ENCODE results near the gene SLC25A26. TPM values are rescaled to one million over a fixed set of nuclear protein-coding genes. Genes with fewer than 3 reads are reported as not detected.

The SLC25A26 gene
- polyA plus RNA-seq, 1 experiment: 16.4 TPM

DNA sequence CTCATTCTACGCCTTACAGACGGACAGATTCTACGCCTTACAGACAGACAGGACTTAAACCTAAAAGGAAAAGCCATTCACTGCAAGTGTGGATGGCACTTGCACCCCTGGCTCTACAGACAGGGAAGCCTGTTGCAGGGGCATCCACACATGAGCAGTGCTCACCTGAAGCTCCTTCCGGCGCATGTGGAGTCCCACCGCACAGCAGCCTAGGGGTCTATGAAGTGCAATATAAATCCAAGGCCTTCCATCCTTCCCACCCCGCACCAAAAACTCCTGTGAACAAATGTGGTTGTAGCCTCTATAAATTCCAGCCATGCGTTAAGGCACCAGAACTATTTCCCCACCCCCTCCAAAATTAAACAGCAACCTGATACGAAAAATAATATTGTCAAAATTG lies 158.8 kb downstream of the SLC25A26 start:
- TF ChIP-seq, protein P1, sequence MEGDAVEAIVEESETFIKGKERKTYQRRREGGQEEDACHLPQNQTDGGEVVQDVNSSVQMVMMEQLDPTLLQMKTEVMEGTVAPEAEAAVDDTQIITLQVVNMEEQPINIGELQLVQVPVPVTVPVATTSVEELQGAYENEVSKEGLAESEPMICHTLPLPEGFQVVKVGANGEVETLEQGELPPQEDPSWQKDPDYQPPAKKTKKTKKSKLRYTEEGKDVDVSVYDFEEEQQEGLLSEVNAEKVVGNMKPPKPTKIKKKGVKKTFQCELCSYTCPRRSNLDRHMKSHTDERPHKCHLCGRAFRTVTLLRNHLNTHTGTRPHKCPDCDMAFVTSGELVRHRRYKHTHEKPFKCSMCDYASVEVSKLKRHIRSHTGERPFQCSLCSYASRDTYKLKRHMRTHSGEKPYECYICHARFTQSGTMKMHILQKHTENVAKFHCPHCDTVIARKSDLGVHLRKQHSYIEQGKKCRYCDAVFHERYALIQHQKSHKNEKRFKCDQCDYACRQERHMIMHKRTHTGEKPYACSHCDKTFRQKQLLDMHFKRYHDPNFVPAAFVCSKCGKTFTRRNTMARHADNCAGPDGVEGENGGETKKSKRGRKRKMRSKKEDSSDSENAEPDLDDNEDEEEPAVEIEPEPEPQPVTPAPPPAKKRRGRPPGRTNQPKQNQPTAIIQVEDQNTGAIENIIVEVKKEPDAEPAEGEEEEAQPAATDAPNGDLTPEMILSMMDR (IDR thresholded peaks at IDR 0.05; ENCODE audit: low read depth, low read length): no peak
- H3K4me3 ChIP-seq (ENCODE audit: low read depth, low read length): no peak overlapping the region
- ChIA-PET CTCF (interaction anchor here (2.0 to 2.9 kb wide), 2 partner anchors 12 to 28 kb away, joined by 8 to 13 read pairs; no protein-coding TSS in a partner anchor), POLR2A (no interaction called here)
- no peaks in the 10 kb centered on the region for H3K27me3 ChIP-seq (ENCODE audit: control insufficient read depth, insufficient read depth, low read length)
- no peaks in the 10 kb centered on the region for H3K9me3 ChIP-seq (ENCODE audit: control insufficient read depth, insufficient read depth, low read length)
- no peak for DNase-seq (ENCODE audit: low read depth, low spot score)
- H3K27ac ChIP-seq (ENCODE audit: low read depth, low read length): peak overlapping the region; percentile 2

DNA sequence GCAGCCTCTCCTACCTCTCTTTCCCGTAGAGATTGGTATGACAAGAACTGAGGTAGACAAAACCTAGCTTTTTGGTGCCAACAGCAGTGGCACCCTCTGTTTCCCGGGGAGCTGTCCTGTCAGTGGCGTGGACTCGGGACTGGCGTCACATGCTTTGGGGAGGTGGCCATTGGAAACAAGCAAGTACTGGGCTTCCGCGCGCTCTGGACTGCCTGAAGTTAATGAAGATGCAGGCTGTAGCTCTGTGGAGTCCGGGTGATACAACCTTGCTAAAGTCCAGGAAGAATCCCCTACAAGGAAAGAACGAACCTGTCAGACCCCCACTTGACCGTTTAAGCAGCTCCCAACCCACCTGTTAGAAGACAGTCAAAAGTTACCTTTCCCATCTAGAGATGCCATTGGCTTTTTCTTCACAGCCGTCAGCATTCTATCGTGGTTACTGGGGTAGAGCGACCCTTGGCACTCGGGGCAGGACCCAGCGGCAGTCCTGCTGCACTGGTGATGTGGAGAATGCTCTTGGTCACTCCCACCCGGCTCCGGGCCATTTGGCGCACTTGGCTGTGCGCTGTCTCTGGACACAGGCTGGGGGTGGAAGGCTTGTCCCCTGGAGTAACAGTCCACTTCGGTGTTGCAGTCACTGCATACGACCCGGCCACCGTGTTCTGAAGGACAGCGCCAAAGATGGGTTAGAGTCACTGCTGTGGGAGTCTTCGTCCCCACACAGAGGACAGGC lies 159.6 kb downstream of the SLC25A26 start:
- TF ChIP-seq, protein P1 (IDR thresholded peaks at IDR 0.05; ENCODE audit: low read depth, low read length): no peak
- no peak overlapping the region for H3K27ac ChIP-seq (ENCODE audit: low read depth, low read length)
- H3K4me3 ChIP-seq (ENCODE audit: low read depth, low read length): no peak overlapping the region
- H3K9me3 ChIP-seq (ENCODE audit: control insufficient read depth, insufficient read depth, low read length): no peaks in the 10 kb centered on the region
- DNase-seq (ENCODE audit: low read depth, low spot score): no peak
- no peaks in the 10 kb centered on the region for H3K27me3 ChIP-seq (ENCODE audit: control insufficient read depth, insufficient read depth, low read length)
- POLR2A ChIA-PET: interaction anchor here (0.7 kb wide), 1 partner anchor 17 kb away, joined by 3 read pairs; no protein-coding TSS in a partner anchor
- CTCF ChIA-PET: no interaction called here

DNA sequence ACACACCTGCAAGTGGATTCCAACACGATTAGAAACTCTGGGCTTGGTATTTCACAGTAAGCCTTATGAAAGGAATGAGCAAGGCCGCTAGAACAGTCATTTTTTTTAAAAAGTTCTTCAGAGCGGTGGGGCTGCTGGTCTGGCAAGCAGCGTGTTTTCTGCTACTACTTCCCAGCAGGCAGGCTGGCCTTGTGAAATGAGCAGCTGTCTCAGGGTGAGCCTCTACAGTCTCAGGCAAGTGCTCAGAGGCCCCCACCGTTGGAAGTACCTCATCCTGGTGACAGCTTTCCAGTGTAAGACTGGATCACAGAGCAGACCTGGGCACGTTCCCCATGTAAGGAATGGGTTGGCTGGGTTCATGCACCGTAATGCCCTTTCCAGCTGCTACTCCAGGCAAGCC lies 160.8 kb downstream of the SLC25A26 start:
- ChIA-PET POLR2A (no interaction called here), CTCF (no interaction called here)
- no peak overlapping the region for H3K4me3 ChIP-seq (ENCODE audit: low read depth, low read length)
- DNase-seq (ENCODE audit: low read depth, low spot score): no peak
- H3K27ac ChIP-seq (ENCODE audit: low read depth, low read length): no peak overlapping the region
- no peaks in the 10 kb centered on the region for H3K27me3 ChIP-seq (ENCODE audit: control insufficient read depth, insufficient read depth, low read length)
- H3K9me3 ChIP-seq (ENCODE audit: control insufficient read depth, insufficient read depth, low read length): no peaks in the 10 kb centered on the region
- TF ChIP-seq, protein P1 (IDR thresholded peaks at IDR 0.05; ENCODE audit: low read depth, low read length): no peak

DNA sequence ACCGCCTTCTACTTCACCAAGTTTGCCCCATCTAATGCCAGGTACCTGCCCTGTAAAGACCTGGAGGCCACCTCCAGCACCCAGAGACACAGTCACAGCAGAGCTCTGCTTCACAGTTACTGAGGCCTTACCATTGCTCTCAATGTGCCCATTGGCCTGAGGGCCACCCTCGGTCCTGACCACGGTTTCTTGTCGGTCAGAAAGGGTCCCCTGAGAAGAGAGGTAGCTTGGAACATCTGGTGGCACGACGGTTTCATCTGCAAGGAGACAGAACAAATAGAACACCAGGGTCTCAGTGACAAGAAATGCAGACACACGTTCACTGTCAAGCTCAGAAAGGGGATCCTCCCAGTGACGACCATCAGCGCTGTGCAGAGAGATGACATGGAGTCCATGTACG lies 161.3 kb downstream of the SLC25A26 start:
- DNase-seq (ENCODE audit: low read depth, low spot score): no peak
- POLR2A ChIA-PET: no interaction called here
- CTCF ChIA-PET: no interaction called here
- TF ChIP-seq, protein P1 (IDR thresholded peaks at IDR 0.05; ENCODE audit: low read depth, low read length): no peak
- H3K9me3 ChIP-seq (ENCODE audit: control insufficient read depth, insufficient read depth, low read length): no peaks in the 10 kb centered on the region
- no peak overlapping the region for H3K27ac ChIP-seq (ENCODE audit: low read depth, low read length)
- H3K4me3 ChIP-seq (ENCODE audit: low read depth, low read length): no peak overlapping the region
- no peaks in the 10 kb centered on the region for H3K27me3 ChIP-seq (ENCODE audit: control insufficient read depth, insufficient read depth, low read length)

DNA sequence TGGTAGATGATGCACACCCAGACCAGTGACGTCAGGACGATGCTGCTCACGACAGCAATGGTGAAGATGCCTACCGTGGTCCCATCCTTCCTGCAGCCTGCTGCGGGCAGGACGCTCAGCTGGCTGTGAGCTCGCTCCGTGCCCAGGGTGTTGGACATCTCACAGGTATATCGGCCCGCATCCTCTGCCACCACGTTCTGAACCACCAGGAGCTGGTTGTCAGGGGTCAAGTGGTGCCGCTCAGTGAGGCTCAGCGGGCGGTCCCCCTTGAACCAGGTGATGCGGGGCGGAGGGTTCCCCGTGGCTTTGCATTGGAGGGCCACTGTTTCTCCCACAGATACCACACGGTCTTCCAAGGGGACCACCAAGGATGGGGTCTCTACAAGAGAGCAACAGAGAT lies 162.2 kb downstream of the SLC25A26 start:
- TF ChIP-seq, protein P1 (IDR thresholded peaks at IDR 0.05; ENCODE audit: low read depth, low read length): no peak
- no peaks in the 10 kb centered on the region for H3K9me3 ChIP-seq (ENCODE audit: control insufficient read depth, insufficient read depth, low read length)
- CTCF ChIA-PET: interaction anchor here (0.6 to 1.2 kb wide), 3 partner anchors 8 to 467 kb away, joined by 3 to 4 read pairs (median 3); no protein-coding TSS in a partner anchor
- H3K27me3 ChIP-seq (ENCODE audit: control insufficient read depth, insufficient read depth, low read length): no peaks in the 10 kb centered on the region
- DNase-seq (ENCODE audit: low read depth, low spot score): no peak
- no peak overlapping the region for H3K4me3 ChIP-seq (ENCODE audit: low read depth, low read length)
- POLR2A ChIA-PET: no interaction called here
- H3K27ac ChIP-seq (ENCODE audit: low read depth, low read length): no peak overlapping the region
